Kidney glomerular epithelial cell (primary cell): ENCODE measurements around the gene DUSP18.
"Not testable (repeated sequence)": the region's sequence is repeated elsewhere in the genome, so short reads cannot be mapped to it uniquely, and the experiment has no call there.

ENCODE experiments used
- DNase-seq: peaks from one replicate; lab custom pipeline; 2025; lab: John Stamatoyannopoulos, UW

The DUSP18 gene

GRCh38 chr22:30667494-30668385 is at the start of gene DUSP18:
Gene DUSP18, minus strand, starts transcription at chr22:30667875. Its CDS starts 3,872 bp downstream, at chr22:30664003.
- peak; percentile 85 for DNase-seq

- DNase-seq: no peak
Measured at GRCh38 chr22:30714062-30714461, 46.4 kb upstream of the DUSP18 start.

- no peak for DNase-seq
Measured at GRCh38 chr22:30712094-30712493, 44.4 kb upstream of the DUSP18 start.

- not testable (repeated sequence) for DNase-seq
Measured at GRCh38 chr22:30709980-30710379, 42.3 kb upstream of the DUSP18 start.

GRCh38 chr22:30705710-30706651 is 38.3 kb upstream of the DUSP18 start:
- no peak for DNase-seq

GRCh38 chr22:30704978-30705377 is 37.3 kb upstream of the DUSP18 start:
- DNase-seq: no peak

- DNase-seq: no peak
Measured at GRCh38 chr22:30702856-30703255, 35.2 kb upstream of the DUSP18 start.

GRCh38 chr22:30701872-30702271 is 34.2 kb upstream of the DUSP18 start:
- peak; percentile 11 for DNase-seq

GRCh38 chr22:30697975-30698374 is 30.3 kb upstream of the DUSP18 start:
- DNase-seq: no peak

GRCh38 chr22:30695871-30696655 is 28.4 kb upstream of the DUSP18 start:
- no peak for DNase-seq

- no peak for DNase-seq
Measured at GRCh38 chr22:30695351-30695851, 27.7 kb upstream of the DUSP18 start.

GRCh38 chr22:30694640-30695350 is 27.1 kb upstream of the DUSP18 start, which contains the start of gene OSBP2:
Gene OSBP2, plus strand, starts transcription at chr22:30694874. Its CDS starts 36 bp downstream, at chr22:30694910.
- DNase-seq: no peak

GRCh38 chr22:30694171-30694639 is 26.5 kb upstream of the DUSP18 start:
- DNase-seq: peak; percentile 9

- no peak for DNase-seq
Measured at GRCh38 chr22:30691204-30691603, 23.5 kb upstream of the DUSP18 start.

GRCh38 chr22:30689622-30690021 is 21.9 kb upstream of the DUSP18 start:
- no peak for DNase-seq

GRCh38 chr22:30687358-30687757 is 19.7 kb upstream of the DUSP18 start:
- no peak for DNase-seq

GRCh38 chr22:30685178-30685577 is 17.5 kb upstream of the DUSP18 start:
- DNase-seq: no peak

- no peak for DNase-seq
Measured at GRCh38 chr22:30681831-30682230, 14.2 kb upstream of the DUSP18 start.

GRCh38 chr22:30680991-30681770 is 13.5 kb upstream of the DUSP18 start:
- DNase-seq: no peak
